Measurements from ENCODE around the gene KIAA1671.

DNA sequence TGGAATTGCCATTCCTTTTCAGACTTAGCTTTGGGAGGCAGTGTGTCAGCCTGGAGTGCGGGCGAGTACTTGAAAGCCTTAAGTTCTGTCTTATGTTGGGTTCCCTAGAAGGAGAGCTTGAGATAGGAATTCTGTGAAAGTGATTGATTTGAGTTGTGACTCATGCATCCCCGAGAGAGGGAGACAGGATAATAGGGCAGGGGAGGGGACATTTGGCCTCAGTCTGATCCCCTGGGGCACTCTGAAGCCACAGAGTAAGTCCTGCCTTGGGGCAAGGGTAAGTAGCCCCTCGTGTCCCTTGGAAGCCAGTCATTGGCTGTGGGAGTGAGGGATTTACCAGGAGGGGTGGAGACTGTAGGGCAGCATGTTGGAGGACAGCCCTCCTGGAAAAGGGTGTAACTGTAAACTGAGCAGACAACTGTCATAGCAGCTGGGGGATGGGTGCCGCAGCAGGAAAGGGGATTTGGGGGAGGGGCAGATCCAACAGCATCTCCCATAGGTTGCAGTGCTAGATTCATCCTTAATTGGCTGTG lies 44.0 kb downstream of the KIAA1671 start:
- TF ChIP-seq, protein P1, sequence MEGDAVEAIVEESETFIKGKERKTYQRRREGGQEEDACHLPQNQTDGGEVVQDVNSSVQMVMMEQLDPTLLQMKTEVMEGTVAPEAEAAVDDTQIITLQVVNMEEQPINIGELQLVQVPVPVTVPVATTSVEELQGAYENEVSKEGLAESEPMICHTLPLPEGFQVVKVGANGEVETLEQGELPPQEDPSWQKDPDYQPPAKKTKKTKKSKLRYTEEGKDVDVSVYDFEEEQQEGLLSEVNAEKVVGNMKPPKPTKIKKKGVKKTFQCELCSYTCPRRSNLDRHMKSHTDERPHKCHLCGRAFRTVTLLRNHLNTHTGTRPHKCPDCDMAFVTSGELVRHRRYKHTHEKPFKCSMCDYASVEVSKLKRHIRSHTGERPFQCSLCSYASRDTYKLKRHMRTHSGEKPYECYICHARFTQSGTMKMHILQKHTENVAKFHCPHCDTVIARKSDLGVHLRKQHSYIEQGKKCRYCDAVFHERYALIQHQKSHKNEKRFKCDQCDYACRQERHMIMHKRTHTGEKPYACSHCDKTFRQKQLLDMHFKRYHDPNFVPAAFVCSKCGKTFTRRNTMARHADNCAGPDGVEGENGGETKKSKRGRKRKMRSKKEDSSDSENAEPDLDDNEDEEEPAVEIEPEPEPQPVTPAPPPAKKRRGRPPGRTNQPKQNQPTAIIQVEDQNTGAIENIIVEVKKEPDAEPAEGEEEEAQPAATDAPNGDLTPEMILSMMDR (IDR thresholded peaks at IDR 0.05; ENCODE audit: insufficient read depth, low read length, poor library complexity, severe bottlenecking), result no peak
- TF ChIP-seq EZH2phosphoT487 (conservative IDR thresholded peaks at IDR 0.05; ENCODE audit: low read length), result no peak

Data from SU-DHL-6 (cell line).